ENCODE data around the gene SLC1A2.

SLC1A2 gene

GRCh38 chr11:35335226-35335625 is 84.1 kb downstream of the SLC1A2 start:
- H4K20me1 ChIP-seq (ENCODE audit: insufficient read depth, low read length) = no peaks in the 10 kb centered on the region
- no peak overlapping the region for H3K4me3 ChIP-seq (ENCODE audit: low read length)
- no peaks in the 10 kb centered on the region for H3K9me3 ChIP-seq (ENCODE audit: insufficient read depth, low read length)
- H3K4me1 ChIP-seq (ENCODE audit: low read length) = peaks cover 16% of the 10 kb centered on the region
- peaks cover 3% of the 10 kb centered on the region; the same call in 1 of the 2 replicates for H3K27me3 ChIP-seq (ENCODE audit: low read depth, low read length)
- no peaks in the 10 kb centered on the region for H3K36me3 ChIP-seq (replicated peaks; ENCODE audit: low read depth, low read length)
- H2AFZ ChIP-seq (ENCODE audit: low read depth, low read length) = no peak overlapping the region
- H3K4me2 ChIP-seq (ENCODE audit: low read length) = no peak overlapping the region
- H3K27ac ChIP-seq (ENCODE audit: low read length) = no peak overlapping the region
- H3K9ac ChIP-seq (ENCODE audit: low read length) = no peak overlapping the region
- H3K79me2 ChIP-seq (ENCODE audit: low read length) = no peaks in the 10 kb centered on the region
- TF ChIP-seq EZH2phosphoT487 (IDR thresholded peaks at IDR 0.05; ENCODE audit: low read depth) = no peak
- TF ChIP-seq, protein P1, sequence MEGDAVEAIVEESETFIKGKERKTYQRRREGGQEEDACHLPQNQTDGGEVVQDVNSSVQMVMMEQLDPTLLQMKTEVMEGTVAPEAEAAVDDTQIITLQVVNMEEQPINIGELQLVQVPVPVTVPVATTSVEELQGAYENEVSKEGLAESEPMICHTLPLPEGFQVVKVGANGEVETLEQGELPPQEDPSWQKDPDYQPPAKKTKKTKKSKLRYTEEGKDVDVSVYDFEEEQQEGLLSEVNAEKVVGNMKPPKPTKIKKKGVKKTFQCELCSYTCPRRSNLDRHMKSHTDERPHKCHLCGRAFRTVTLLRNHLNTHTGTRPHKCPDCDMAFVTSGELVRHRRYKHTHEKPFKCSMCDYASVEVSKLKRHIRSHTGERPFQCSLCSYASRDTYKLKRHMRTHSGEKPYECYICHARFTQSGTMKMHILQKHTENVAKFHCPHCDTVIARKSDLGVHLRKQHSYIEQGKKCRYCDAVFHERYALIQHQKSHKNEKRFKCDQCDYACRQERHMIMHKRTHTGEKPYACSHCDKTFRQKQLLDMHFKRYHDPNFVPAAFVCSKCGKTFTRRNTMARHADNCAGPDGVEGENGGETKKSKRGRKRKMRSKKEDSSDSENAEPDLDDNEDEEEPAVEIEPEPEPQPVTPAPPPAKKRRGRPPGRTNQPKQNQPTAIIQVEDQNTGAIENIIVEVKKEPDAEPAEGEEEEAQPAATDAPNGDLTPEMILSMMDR (IDR thresholded peaks at IDR 0.05; ENCODE audit: low read depth, low read length) = no peak

- Histone ChIP-seq H3K27ac (ENCODE audit: low read length) (no peak overlapping the region), H3K4me2 (ENCODE audit: low read length) (no peak overlapping the region)
- TF ChIP-seq, protein P1 (IDR thresholded peaks at IDR 0.05; ENCODE audit: low read depth, low read length) = no peak
- no peak for TF ChIP-seq EZH2phosphoT487 (IDR thresholded peaks at IDR 0.05; ENCODE audit: low read depth)
Measured at GRCh38 chr11:35334385-35335090, 84.8 kb downstream of the SLC1A2 start.

DNA sequence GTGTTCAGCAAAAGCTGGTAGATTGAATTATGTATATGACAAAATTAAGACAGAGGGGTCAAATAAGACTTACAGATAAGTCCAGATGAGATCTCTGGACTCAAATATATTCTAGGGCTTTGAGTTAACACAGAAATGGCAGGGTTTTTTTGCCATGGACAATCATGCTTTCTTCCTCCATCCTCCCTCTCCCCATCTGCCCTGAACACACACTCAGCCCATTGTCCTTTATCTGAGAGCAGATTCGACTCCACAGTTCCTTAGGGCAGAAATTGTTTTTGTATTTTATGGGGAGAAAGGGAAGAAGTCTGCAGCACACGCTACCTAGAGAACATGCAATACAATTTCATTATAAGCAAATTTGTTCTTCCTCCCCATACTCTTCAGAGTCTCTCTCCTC is 86.8 kb downstream of the SLC1A2 start:
- no peak overlapping the region for H3K9ac ChIP-seq (ENCODE audit: low read length)

More at GRCh38 chr11:35334385-35335090, 84.8 kb downstream of the SLC1A2 start:
- H2AFZ ChIP-seq (ENCODE audit: low read depth, low read length) = no peak overlapping the region
- H3K36me3 ChIP-seq (replicated peaks; ENCODE audit: low read depth, low read length) = no peaks in the 10 kb centered on the region
- H3K4me3 ChIP-seq (ENCODE audit: low read length) = no peak overlapping the region
- no peaks in the 10 kb centered on the region for H3K79me2 ChIP-seq (ENCODE audit: low read length)
- H4K20me1 ChIP-seq (ENCODE audit: insufficient read depth, low read length) = no peaks in the 10 kb centered on the region
- H3K4me1 ChIP-seq (ENCODE audit: low read length) = peaks cover 16% of the 10 kb centered on the region
- no peak overlapping the region for H3K9ac ChIP-seq (ENCODE audit: low read length)
- H3K27me3 ChIP-seq (ENCODE audit: low read depth, low read length) = peaks cover 3% of the 10 kb centered on the region; the same call in 1 of the 2 replicates
- no peaks in the 10 kb centered on the region for H3K9me3 ChIP-seq (ENCODE audit: insufficient read depth, low read length)

DNA sequence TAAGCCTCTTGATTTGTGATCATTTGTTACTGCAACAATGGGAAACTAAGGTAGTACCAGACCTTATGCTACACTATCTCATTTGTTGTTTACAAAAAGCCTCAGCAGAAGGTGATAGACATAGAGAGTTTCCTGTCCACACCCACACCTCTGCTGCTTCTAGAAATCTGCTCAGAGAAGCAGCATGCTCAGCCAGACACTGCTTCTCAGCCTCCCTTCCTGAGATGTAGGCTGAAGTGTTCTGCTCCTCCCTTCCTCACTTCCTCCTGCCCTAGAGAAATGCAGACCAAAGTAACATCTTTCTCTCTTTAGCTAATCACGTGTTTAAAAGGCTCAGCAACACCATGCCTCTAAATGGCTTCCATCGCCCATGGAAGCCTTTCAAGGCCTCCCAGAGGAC is 88.4 kb downstream of the SLC1A2 start:
- Histone ChIP-seq H3K27me3 (ENCODE audit: low read depth, low read length) (peaks cover 3% of the 10 kb centered on the region; the same call in 1 of the 2 replicates), H3K9me3 (ENCODE audit: insufficient read depth, low read length) (no peaks in the 10 kb centered on the region), H4K20me1 (ENCODE audit: insufficient read depth, low read length) (no peaks in the 10 kb centered on the region), H3K27ac (ENCODE audit: low read length) (no peak overlapping the region), H3K79me2 (ENCODE audit: low read length) (no peaks in the 10 kb centered on the region), H3K4me2 (ENCODE audit: low read length) (no peak overlapping the region), H3K36me3 (replicated peaks; ENCODE audit: low read depth, low read length) (no peaks in the 10 kb centered on the region), H2AFZ (ENCODE audit: low read depth, low read length) (peak overlapping the region; percentile 52; the same call in 1 of the 2 replicates), H3K4me3 (ENCODE audit: low read length) (no peak overlapping the region), H3K9ac (ENCODE audit: low read length) (no peak overlapping the region), H3K4me1 (ENCODE audit: low read length) (peaks cover 16% of the 10 kb centered on the region)
- TF ChIP-seq, protein P1 (IDR thresholded peaks at IDR 0.05; ENCODE audit: low read depth, low read length) = no peak
- no peak for TF ChIP-seq EZH2phosphoT487 (IDR thresholded peaks at IDR 0.05; ENCODE audit: low read depth)

More for the DNA sequence above, 86.8 kb downstream of the SLC1A2 start:
- H3K79me2 ChIP-seq (ENCODE audit: low read length) = no peaks in the 10 kb centered on the region
- H3K27me3 ChIP-seq (ENCODE audit: low read depth, low read length) = peaks cover 3% of the 10 kb centered on the region; the same call in 1 of the 2 replicates
- no peaks in the 10 kb centered on the region for H3K36me3 ChIP-seq (replicated peaks; ENCODE audit: low read depth, low read length)
- no peak overlapping the region for H3K4me2 ChIP-seq (ENCODE audit: low read length)
- no peaks in the 10 kb centered on the region for H3K9me3 ChIP-seq (ENCODE audit: insufficient read depth, low read length)
- H3K27ac ChIP-seq (ENCODE audit: low read length) = no peak overlapping the region
- TF ChIP-seq, protein P1 (IDR thresholded peaks at IDR 0.05; ENCODE audit: low read depth, low read length) = no peak
- TF ChIP-seq EZH2phosphoT487 (IDR thresholded peaks at IDR 0.05; ENCODE audit: low read depth) = no peak
- no peaks in the 10 kb centered on the region for H4K20me1 ChIP-seq (ENCODE audit: insufficient read depth, low read length)
- H2AFZ ChIP-seq (ENCODE audit: low read depth, low read length) = no peak overlapping the region
- no peak overlapping the region for H3K4me3 ChIP-seq (ENCODE audit: low read length)
- peaks cover 16% of the 10 kb centered on the region for H3K4me1 ChIP-seq (ENCODE audit: low read length)
